ENCODE measurements around the gene ITPK1. TPM values are rescaled to one million over a fixed set of nuclear protein-coding genes. Genes with fewer than 3 reads are reported as not detected.
A peak's percentile ranks its signal among the peaks of the same experiment; 100 is the strongest.

ITPK1 gene
- total RNA-seq, 1 experiment from 2014 or later: 133 TPM

DNA sequence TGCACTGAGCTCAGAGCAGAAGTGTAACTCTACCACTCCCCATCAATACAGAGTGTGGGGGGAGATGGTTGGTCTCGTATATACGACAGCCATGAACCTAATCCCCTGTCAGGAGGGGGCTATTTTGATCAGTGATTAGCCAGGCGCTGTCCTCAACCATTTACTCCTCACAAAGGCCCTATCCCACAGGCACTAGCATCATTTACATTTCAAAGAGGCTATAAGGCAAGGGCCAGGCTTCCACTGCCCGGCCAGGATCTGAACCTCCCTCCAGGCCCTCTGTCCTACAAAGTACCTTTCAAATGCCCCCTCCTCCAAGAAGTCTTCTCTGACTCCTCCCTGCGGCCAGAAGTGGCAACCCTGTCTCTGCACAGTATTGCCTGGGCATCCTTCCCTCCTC is 74.7 kb downstream of the ITPK1 start:
- BruUV-seq (replicated peaks): no TSS peak
- Mint-ChIP-seq H3K27ac (ENCODE audit: low read depth, unreplicated experiment) (peak overlapping the region; percentile 96), H3K4me3 (ENCODE audit: unreplicated experiment) (no peak overlapping the region), H3K27me3 (ENCODE audit: insufficient read depth, unreplicated experiment) (no peaks in the 10 kb centered on the region), H3K4me1 (ENCODE audit: insufficient read depth, unreplicated experiment) (peaks cover 79% of the 10 kb centered on the region), H3K9me3 (ENCODE audit: unreplicated experiment) (no peaks in the 10 kb centered on the region), H3K36me3 (ENCODE audit: insufficient read depth, unreplicated experiment) (peaks cover 14% of the 10 kb centered on the region)
- intact Hi-C loops (cut with micrococcal nuclease): loop anchor here (5.0 kb wide), 2 partner anchors 69 to 71 kb away; no protein-coding TSS in a partner anchor
- ChIA-PET POLR2A (no interaction called here), CTCF (interaction anchor here (0.6 kb wide), 2 partner anchors 19 to 72 kb away, joined by 3 read pairs; no protein-coding TSS in a partner anchor)
- TF ChIP-seq, protein P1, sequence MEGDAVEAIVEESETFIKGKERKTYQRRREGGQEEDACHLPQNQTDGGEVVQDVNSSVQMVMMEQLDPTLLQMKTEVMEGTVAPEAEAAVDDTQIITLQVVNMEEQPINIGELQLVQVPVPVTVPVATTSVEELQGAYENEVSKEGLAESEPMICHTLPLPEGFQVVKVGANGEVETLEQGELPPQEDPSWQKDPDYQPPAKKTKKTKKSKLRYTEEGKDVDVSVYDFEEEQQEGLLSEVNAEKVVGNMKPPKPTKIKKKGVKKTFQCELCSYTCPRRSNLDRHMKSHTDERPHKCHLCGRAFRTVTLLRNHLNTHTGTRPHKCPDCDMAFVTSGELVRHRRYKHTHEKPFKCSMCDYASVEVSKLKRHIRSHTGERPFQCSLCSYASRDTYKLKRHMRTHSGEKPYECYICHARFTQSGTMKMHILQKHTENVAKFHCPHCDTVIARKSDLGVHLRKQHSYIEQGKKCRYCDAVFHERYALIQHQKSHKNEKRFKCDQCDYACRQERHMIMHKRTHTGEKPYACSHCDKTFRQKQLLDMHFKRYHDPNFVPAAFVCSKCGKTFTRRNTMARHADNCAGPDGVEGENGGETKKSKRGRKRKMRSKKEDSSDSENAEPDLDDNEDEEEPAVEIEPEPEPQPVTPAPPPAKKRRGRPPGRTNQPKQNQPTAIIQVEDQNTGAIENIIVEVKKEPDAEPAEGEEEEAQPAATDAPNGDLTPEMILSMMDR (IDR thresholded peaks at IDR 0.05; ENCODE audit: unreplicated experiment): no peak
- no peak for DNase-seq (ENCODE audit: unreplicated experiment)

- no peaks in the 10 kb centered on the region for H3K9me3 Mint-ChIP-seq (ENCODE audit: unreplicated experiment)
- no peak overlapping the region for H3K4me3 Mint-ChIP-seq (ENCODE audit: unreplicated experiment)
- intact Hi-C loops (cut with micrococcal nuclease): loop anchor here (5.0 kb wide), 2 partner anchors 68 to 72 kb away; no protein-coding TSS in a partner anchor
- ChIA-PET CTCF (interaction anchor here (0.6 kb wide), 2 partner anchors 18 to 73 kb away, joined by 3 read pairs; no protein-coding TSS in a partner anchor), POLR2A (no interaction called here)
- peaks cover 14% of the 10 kb centered on the region for H3K36me3 Mint-ChIP-seq (ENCODE audit: insufficient read depth, unreplicated experiment)
- H3K4me1 Mint-ChIP-seq (ENCODE audit: insufficient read depth, unreplicated experiment): peaks cover 77% of the 10 kb centered on the region
- DNase-seq (ENCODE audit: unreplicated experiment): no peak
- H3K27me3 Mint-ChIP-seq (ENCODE audit: insufficient read depth, unreplicated experiment): no peaks in the 10 kb centered on the region
- H3K27ac Mint-ChIP-seq (ENCODE audit: low read depth, unreplicated experiment): peak overlapping the region; percentile 96
- no TSS peak for BruUV-seq (replicated peaks)
- TF ChIP-seq, protein P1 (IDR thresholded peaks at IDR 0.05; ENCODE audit: unreplicated experiment): no peak
Measured at GRCh38 chr14:93040443-93040842, 75.3 kb downstream of the ITPK1 start.

- Mint-ChIP-seq H3K27me3 (ENCODE audit: insufficient read depth, unreplicated experiment) (no peaks in the 10 kb centered on the region), H3K9me3 (ENCODE audit: unreplicated experiment) (no peaks in the 10 kb centered on the region), H3K4me1 (ENCODE audit: insufficient read depth, unreplicated experiment) (peaks cover 76% of the 10 kb centered on the region), H3K4me3 (ENCODE audit: unreplicated experiment) (no peak overlapping the region), H3K36me3 (ENCODE audit: insufficient read depth, unreplicated experiment) (peaks cover 14% of the 10 kb centered on the region), H3K27ac (ENCODE audit: low read depth, unreplicated experiment) (peak overlapping the region; percentile 96)
- POLR2A ChIA-PET: no interaction called here
- no TSS peak for BruUV-seq (replicated peaks)
- CTCF ChIA-PET: no interaction called here
- TF ChIP-seq, protein P1 (IDR thresholded peaks at IDR 0.05; ENCODE audit: unreplicated experiment): no peak
- DNase-seq (ENCODE audit: unreplicated experiment): no peak
- intact Hi-C loops (cut with micrococcal nuclease): loop anchor here (5.0 kb wide), 2 partner anchors 67 to 73 kb away; no protein-coding TSS in a partner anchor
Measured at GRCh38 chr14:93039649-93040315, 75.9 kb downstream of the ITPK1 start.

DNA sequence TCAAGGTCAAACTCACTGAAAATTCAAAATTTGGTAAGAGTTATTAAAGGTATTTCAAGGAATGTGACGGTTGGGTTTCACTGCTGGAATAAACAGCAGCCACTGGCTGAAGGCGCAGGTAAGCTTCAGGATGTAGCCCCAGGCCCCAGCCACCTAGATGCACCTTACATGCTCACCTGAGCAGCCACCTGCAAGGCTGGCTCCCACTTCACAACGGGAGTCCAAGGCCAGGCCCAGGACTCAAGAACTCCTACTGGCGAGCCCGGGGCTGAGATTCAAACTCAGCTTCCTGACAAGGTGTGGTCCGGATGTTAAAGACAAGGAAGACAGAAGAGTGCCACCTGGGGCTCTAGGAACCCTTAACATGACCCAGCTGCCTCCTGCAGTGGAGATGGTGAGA is 78.4 kb downstream of the ITPK1 start:
- no TSS peak for BruUV-seq (replicated peaks)
- Mint-ChIP-seq H3K27ac (ENCODE audit: low read depth, unreplicated experiment) (peak overlapping the region; percentile 84), H3K4me3 (ENCODE audit: unreplicated experiment) (no peak overlapping the region), H3K36me3 (ENCODE audit: insufficient read depth, unreplicated experiment) (peaks cover 9% of the 10 kb centered on the region), H3K9me3 (ENCODE audit: unreplicated experiment) (no peaks in the 10 kb centered on the region), H3K27me3 (ENCODE audit: insufficient read depth, unreplicated experiment) (no peaks in the 10 kb centered on the region), H3K4me1 (ENCODE audit: insufficient read depth, unreplicated experiment) (peaks cover 73% of the 10 kb centered on the region)
- POLR2A ChIA-PET: interaction anchor here (0.5 to 0.9 kb wide), 3 partner anchors 14 to 211 kb away, joined by 3 read pairs; no protein-coding TSS in a partner anchor
- CTCF ChIA-PET: interaction anchor here (0.6 to 1.0 kb wide), 3 partner anchors 26 to 82 kb away, joined by 3 read pairs; no protein-coding TSS in a partner anchor
- intact Hi-C loops (cut with micrococcal nuclease): no loop called here
- TF ChIP-seq, protein P1 (IDR thresholded peaks at IDR 0.05; ENCODE audit: unreplicated experiment): no peak
- peak; percentile 42 for DNase-seq (ENCODE audit: unreplicated experiment)

All from MCF 10A (cell line).